Measurements from ENCODE around the gene GLB1L3.

Gene GLB1L3

GRCh38 chr11:134330611-134331353, 54.6 kb downstream of the GLB1L3 start:
- peak overlapping the region; percentile 41 for H3K4me3 ChIP-seq (replicated peaks; ENCODE audit: low read depth, low read length)
- DNase-seq (ENCODE audit: low read depth), result no peak
- TF ChIP-seq, protein P1, sequence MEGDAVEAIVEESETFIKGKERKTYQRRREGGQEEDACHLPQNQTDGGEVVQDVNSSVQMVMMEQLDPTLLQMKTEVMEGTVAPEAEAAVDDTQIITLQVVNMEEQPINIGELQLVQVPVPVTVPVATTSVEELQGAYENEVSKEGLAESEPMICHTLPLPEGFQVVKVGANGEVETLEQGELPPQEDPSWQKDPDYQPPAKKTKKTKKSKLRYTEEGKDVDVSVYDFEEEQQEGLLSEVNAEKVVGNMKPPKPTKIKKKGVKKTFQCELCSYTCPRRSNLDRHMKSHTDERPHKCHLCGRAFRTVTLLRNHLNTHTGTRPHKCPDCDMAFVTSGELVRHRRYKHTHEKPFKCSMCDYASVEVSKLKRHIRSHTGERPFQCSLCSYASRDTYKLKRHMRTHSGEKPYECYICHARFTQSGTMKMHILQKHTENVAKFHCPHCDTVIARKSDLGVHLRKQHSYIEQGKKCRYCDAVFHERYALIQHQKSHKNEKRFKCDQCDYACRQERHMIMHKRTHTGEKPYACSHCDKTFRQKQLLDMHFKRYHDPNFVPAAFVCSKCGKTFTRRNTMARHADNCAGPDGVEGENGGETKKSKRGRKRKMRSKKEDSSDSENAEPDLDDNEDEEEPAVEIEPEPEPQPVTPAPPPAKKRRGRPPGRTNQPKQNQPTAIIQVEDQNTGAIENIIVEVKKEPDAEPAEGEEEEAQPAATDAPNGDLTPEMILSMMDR (IDR thresholded peaks at IDR 0.05; ENCODE audit: low read length, missing control alignments), result no peak

DNA sequence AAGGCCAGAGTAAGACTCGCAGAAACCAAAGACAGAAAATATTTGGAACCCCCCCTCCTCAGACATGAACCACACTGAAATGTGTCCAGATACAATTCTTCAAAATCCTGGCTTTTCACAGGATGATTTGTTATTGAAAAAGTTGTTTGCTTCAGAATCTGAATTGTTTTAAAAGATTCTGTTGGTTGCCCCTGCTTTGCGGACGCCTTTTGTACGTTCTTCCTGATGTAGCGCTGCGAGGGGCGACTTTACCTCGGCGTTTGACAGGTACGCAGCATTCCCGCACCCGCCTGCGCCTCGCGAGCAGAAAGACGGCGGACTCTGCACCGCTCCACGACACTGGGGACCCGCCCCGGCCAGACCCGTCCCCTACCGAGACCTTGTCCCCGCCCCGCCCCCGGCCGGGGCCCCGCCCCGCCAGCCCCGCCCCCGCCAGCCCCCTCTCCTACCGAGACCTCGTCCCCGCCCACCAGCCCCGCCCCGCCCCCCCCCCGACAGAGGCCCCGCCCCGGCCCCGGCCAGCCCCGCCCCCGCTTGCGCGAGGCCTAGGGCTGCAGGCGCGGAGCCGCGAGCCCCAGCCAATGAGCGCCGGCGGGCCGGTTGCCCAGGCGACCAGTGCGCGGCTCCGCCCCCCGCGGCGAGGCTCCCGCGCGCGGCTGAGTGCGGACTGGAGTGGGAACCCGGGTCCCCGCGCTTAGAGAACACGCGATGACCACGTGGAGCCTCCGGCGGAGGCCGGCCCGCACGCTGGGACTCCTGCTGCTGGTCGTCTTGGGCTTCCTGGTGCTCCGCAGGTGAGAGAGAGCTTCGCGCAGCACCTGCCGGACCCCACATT, 55.4 kb downstream of the GLB1L3 start, which contains the start of gene GLB1L2:
Gene GLB1L2, plus strand, starts transcription at position 635 of the 835 bp plus-strand sequence. Its CDS starts 74 bp downstream, at position 709.
- peak within 1 kb of the TSS; percentile 42 for H3K4me3 ChIP-seq (replicated peaks; ENCODE audit: low read depth, low read length)
- DNase-seq (ENCODE audit: low read depth), result peak; percentile 38
- TF ChIP-seq, protein P1 (IDR thresholded peaks at IDR 0.05; ENCODE audit: low read length, missing control alignments), result no peak

DNA sequence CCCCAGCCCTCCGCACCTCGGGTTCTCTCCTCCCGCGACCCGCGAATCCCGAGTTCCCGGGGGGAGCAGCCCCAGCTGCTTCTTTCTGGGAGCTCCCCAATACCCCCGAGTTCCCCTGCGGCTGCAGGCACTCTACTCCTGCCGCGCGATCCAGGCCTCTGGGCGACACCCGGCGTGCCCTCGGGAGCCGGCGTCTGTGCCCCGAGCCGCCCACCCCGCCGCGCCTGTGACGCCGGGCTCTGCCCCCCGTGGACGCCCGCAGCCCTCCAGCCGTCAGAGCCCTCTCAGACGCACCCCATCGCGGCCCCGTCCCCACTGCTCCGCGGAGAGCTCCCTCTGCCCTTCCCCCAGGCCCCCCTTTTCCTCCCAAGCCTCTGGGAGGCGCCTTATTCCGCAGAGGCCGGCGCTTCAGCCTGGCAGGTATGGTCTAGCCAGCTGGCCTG, 56.0 kb downstream of the GLB1L3 start:
- TF ChIP-seq, protein P1 (IDR thresholded peaks at IDR 0.05; ENCODE audit: low read length, missing control alignments), result no peak
- DNase-seq (ENCODE audit: low read depth), result no peak
- H3K4me3 ChIP-seq (replicated peaks; ENCODE audit: low read depth, low read length), result peak overlapping the region; percentile 42

- no peak for DNase-seq (ENCODE audit: low read depth)
- TF ChIP-seq, protein P1 (IDR thresholded peaks at IDR 0.05; ENCODE audit: low read length, missing control alignments), result no peak
- H3K4me3 ChIP-seq (replicated peaks; ENCODE audit: low read depth, low read length), result no peak overlapping the region
Measured at GRCh38 chr11:134332782-134333181, 56.6 kb downstream of the GLB1L3 start.

GRCh38 chr11:134333312-134333711, 57.1 kb downstream of the GLB1L3 start:
- DNase-seq (ENCODE audit: low read depth), result peak; percentile 5
- no peak overlapping the region for H3K4me3 ChIP-seq (replicated peaks; ENCODE audit: low read depth, low read length)
- TF ChIP-seq, protein P1 (IDR thresholded peaks at IDR 0.05; ENCODE audit: low read length, missing control alignments), result no peak

DNA sequence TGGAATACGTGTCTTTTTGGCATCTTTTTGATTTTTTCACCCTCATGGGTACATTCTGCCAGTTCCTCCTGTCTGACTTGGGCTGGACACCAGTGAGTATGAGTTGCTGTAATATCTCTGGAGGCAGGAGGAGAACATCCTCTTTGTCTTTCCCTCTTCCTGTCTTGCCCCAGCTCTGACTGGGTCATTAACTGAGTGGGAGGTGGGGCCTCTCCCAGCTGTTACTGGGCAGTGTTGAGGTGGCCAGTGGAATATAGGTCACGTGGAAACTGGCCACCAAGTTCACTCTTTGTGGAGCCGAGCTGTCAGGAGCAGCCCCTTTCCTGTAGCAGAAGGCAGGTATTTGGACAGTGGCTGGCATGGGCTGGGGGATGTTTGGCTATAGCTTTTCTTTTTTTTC, 57.8 kb downstream of the GLB1L3 start:
- TF ChIP-seq, protein P1 (IDR thresholded peaks at IDR 0.05; ENCODE audit: low read length, missing control alignments), result no peak
- no peak for DNase-seq (ENCODE audit: low read depth)
- no peak overlapping the region for H3K4me3 ChIP-seq (replicated peaks; ENCODE audit: low read depth, low read length)
